K562 (cell line): Measurements from ENCODE around the gene SESN2. TPM values are rescaled to one million over a fixed set of nuclear protein-coding genes. Genes with fewer than 3 reads are reported as not detected.

Source experiments
- DNMT1 ChIP-seq: fragments of 450-650 bp; IDR thresholded peaks from 2 replicates; pipeline ENCODE4 v1.6.1; 2016; ENCODE audit warnings: antibody characterized with exemption, mild to moderate bottlenecking
- KDM5B ChIP-seq: fragments of 200-600 bp; sonication (generic); IDR thresholded peaks from 2 replicates; pipeline ENCODE4 v1.6.1; 2012; ENCODE audit warnings: low read depth, mild to moderate bottlenecking, moderate library complexity, low read length, control low read depth, inconsistent platforms; ENCODE audit not compliant: insufficient replicate concordance
- NBN ChIP-seq: fragments of 450-650 bp; IDR thresholded peaks from 2 replicates; pipeline ENCODE4 v1.6.1; 2016; ENCODE audit warnings: low read depth, mild to moderate bottlenecking
- NCOA2 ChIP-seq, 2 experiments: fragments of 450-650 bp; IDR thresholded peaks; 2 replicates each; pipeline ENCODE4 v1.6.1; 2018; ENCODE audit warnings: mild to moderate bottlenecking in 2 of 2, moderate library complexity in 1 of 2; ENCODE audit not compliant: partially characterized antibody in 2 of 2
- NONO ChIP-seq, 2 experiments: fragments of 200-400 bp in 1 of 2; fragments of 450-650 bp in 1 of 2; formaldehyde crosslinking in 1 of 2; IDR thresholded peaks; 2 replicates each; pipeline ENCODE4 v1.6.1; 2017; ENCODE audit warnings: low read depth in 2 of 2, mild to moderate bottlenecking in 2 of 2, moderate library complexity in 2 of 2, low read length in 1 of 2
- RBBP5 ChIP-seq: fragments of 200-600 bp; sonication (generic); IDR thresholded peaks from 2 replicates; pipeline ENCODE4 v1.6.1; 2012; ENCODE audit warnings: borderline replicate concordance, mild to moderate bottlenecking, low read length, control low read depth, inconsistent platforms; ENCODE audit not compliant: insufficient read depth, poor library complexity, severe bottlenecking
- SRSF7 ChIP-seq: fragments of 200-400 bp; formaldehyde crosslinking; optimal IDR thresholded peaks from 2 replicates; pipeline ENCODE3; 2017; ENCODE audit warnings: mild to moderate bottlenecking, low read depth, low read length
- ZNF644 ChIP-seq: fragments of 200-800 bp; sonication (Bioruptor generic); IDR thresholded peaks from 2 replicates; pipeline ENCODE4 v1.6.1; 2016; ENCODE audit warnings: low read depth, missing genetic modification characterization, missing compliant biosample characterization
- polyA plus RNA-seq, 8 experiments: library from polyadenylated mRNA; depleted of rRNA in 4 of 8; stranded (reverse) in 5 of 8; unstranded in 3 of 8; fragments of >200 nt; fragmentation: Nextera tagmentation in 2 of 8; fragmentation: Illumina TruSeq in 1 of 8; extraction: Ambion mirVana in 2 of 8; extraction: Trizol in 1 of 8; gene quantifications; 2 replicates each; pipeline versions ENCODE4 v1.2.1 to v1.2.3, GENCODE V29; 2011 to 2014; ENCODE audit warnings: inconsistent platforms in 1 of 8, missing spikeins in 1 of 8
- total RNA-seq, 7 experiments: library from RNA; depleted of rRNA in 6 of 7; stranded (reverse); fragments of >200 nt in 6 of 7; fragmentation: Illumina TruSeq in 2 of 7; extraction: Trizol in 2 of 7; gene quantifications; 2 replicates each; pipeline versions ENCODE4 v1.2.1 to v1.2.3, GENCODE V29; 2011 to 2021; ENCODE audit warnings: low replicate concordance in 1 of 7
- TF ChIP-seq, protein P1 (sequence below): sonication (generic); formaldehyde crosslinking; IDR thresholded peaks from 2 replicates; pipeline ENCODE4 v1.9.0; 2022; ENCODE audit warnings: mild to moderate bottlenecking, missing genetic modification reagents
- TF ChIP-seq, protein P2 (sequence below): sonication (generic); formaldehyde crosslinking; IDR thresholded peaks from 2 replicates; pipeline ENCODE4 v1.8.1; 2023; ENCODE audit warnings: mild to moderate bottlenecking, missing genetic modification reagents
- TF ChIP-seq, protein P3 (sequence below), 2 experiments: fragments of 450-650 bp in 1 of 2; IDR thresholded peaks; 2 replicates each; pipeline ENCODE4 v1.6.1; 2011 to 2017; ENCODE audit warnings: low read depth in 2 of 2, antibody characterized with exemption in 1 of 2, borderline replicate concordance in 1 of 2, low read length in 1 of 2, mild to moderate bottlenecking in 1 of 2, mixed read lengths in 1 of 2; ENCODE audit not compliant: control insufficient read depth in 1 of 2
- TF ChIP-seq, protein P4 (sequence below): sonication (generic); formaldehyde crosslinking; IDR thresholded peaks from 2 replicates; pipeline ENCODE4 v1.8.0; 2022; ENCODE audit warnings: missing genetic modification reagents, mild to moderate bottlenecking, moderate library complexity, borderline replicate concordance
- TF ChIP-seq, protein P5 (sequence below), 2 experiments: fragments of 450-650 bp in 1 of 2; sonication (generic) in 1 of 2; formaldehyde crosslinking; conservative IDR thresholded peaks; 2 replicates each; pipeline versions ENCODE4 v1.4.0 to v1.8.1; 2020 to 2022; ENCODE audit warnings: mild to moderate bottlenecking in 1 of 2, missing genetic modification reagents in 1 of 2
- TF ChIP-seq, protein P6 (sequence below): sonication (generic); formaldehyde crosslinking; IDR thresholded peaks from 2 replicates; pipeline ENCODE4 v1.8.0; 2023; ENCODE audit warnings: mild to moderate bottlenecking, missing genetic modification reagents

The SESN2 gene
- total and polyA plus RNA-seq, 9 of the 15 experiments (the other 6 are each of a cell fraction or from before 2014, with no cell fraction given): 3.7 to 71.3 (median 16.8) TPM

DNA sequence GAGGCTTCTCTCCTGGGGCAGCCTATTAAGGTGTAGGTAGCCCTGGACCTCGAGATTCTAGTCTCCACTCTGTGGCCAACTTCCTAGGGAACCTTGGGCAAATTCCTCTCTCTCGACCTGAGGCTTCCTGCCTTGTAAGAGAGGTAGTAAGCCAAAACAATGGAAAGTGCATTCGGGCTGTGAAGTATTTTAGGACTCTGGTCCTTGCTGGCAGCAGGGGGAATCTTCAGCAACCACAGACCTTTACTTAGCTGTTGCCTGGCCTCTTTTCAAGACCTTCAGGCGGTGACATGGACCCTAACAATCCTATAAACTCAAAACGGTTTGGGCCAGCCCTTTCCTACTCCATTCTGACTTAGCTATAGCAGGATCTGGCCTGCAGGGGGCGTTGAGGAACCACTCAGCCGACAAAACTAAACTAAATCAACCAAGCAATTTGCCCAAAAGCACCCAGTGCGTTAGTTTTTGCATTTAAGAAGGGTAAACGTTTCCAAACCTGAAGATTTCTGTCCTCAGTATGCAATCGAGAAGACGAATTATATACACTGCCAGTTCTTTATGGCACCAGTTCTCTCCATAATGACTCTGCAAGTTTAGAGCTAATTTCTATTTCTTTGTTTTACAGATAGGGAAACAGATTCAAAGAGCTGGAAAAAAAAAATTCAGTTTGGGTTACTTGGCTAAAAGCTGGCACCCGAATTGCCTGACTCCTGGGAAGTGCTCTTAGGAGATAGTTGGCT is 10.9 kb upstream of the SESN2 start (continued):
- no peak for TF ChIP-seq NCOA2 (IDR thresholded peaks at IDR 0.05; ENCODE audit: partially characterized antibody in 2 of 2)
- TF ChIP-seq, protein P1, sequence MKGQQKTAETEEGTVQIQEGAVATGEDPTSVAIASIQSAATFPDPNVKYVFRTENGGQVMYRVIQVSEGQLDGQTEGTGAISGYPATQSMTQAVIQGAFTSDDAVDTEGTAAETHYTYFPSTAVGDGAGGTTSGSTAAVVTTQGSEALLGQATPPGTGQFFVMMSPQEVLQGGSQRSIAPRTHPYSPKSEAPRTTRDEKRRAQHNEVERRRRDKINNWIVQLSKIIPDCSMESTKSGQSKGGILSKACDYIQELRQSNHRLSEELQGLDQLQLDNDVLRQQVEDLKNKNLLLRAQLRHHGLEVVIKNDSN: no peak
- TF ChIP-seq, protein P2, sequence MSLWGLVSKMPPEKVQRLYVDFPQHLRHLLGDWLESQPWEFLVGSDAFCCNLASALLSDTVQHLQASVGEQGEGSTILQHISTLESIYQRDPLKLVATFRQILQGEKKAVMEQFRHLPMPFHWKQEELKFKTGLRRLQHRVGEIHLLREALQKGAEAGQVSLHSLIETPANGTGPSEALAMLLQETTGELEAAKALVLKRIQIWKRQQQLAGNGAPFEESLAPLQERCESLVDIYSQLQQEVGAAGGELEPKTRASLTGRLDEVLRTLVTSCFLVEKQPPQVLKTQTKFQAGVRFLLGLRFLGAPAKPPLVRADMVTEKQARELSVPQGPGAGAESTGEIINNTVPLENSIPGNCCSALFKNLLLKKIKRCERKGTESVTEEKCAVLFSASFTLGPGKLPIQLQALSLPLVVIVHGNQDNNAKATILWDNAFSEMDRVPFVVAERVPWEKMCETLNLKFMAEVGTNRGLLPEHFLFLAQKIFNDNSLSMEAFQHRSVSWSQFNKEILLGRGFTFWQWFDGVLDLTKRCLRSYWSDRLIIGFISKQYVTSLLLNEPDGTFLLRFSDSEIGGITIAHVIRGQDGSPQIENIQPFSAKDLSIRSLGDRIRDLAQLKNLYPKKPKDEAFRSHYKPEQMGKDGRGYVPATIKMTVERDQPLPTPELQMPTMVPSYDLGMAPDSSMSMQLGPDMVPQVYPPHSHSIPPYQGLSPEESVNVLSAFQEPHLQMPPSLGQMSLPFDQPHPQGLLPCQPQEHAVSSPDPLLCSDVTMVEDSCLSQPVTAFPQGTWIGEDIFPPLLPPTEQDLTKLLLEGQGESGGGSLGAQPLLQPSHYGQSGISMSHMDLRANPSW (CRISPR knock-in tag): no peak
- TF ChIP-seq, protein P3, sequence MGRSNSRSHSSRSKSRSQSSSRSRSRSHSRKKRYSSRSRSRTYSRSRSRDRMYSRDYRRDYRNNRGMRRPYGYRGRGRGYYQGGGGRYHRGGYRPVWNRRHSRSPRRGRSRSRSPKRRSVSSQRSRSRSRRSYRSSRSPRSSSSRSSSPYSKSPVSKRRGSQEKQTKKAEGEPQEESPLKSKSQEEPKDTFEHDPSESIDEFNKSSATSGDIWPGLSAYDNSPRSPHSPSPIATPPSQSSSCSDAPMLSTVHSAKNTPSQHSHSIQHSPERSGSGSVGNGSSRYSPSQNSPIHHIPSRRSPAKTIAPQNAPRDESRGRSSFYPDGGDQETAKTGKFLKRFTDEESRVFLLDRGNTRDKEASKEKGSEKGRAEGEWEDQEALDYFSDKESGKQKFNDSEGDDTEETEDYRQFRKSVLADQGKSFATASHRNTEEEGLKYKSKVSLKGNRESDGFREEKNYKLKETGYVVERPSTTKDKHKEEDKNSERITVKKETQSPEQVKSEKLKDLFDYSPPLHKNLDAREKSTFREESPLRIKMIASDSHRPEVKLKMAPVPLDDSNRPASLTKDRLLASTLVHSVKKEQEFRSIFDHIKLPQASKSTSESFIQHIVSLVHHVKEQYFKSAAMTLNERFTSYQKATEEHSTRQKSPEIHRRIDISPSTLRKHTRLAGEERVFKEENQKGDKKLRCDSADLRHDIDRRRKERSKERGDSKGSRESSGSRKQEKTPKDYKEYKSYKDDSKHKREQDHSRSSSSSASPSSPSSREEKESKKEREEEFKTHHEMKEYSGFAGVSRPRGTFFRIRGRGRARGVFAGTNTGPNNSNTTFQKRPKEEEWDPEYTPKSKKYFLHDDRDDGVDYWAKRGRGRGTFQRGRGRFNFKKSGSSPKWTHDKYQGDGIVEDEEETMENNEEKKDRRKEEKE (IDR thresholded peaks at IDR 0.05; ENCODE audit: borderline replicate concordance in 1 of 2, control insufficient read depth in 1 of 2, low read depth in 2 of 2, low read length in 1 of 2): no peak
- TF ChIP-seq SRSF7: no peak
- TF ChIP-seq NONO (IDR thresholded peaks at IDR 0.05; ENCODE audit: low read depth in 2 of 2, low read length in 1 of 2): no peak
- TF ChIP-seq, protein P4, sequence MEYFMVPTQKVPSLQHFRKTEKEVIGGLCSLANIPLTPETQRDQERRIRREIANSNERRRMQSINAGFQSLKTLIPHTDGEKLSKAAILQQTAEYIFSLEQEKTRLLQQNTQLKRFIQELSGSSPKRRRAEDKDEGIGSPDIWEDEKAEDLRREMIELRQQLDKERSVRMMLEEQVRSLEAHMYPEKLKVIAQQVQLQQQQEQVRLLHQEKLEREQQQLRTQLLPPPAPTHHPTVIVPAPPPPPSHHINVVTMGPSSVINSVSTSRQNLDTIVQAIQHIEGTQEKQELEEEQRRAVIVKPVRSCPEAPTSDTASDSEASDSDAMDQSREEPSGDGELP (CRISPR knock-in tag): no peak
- TF ChIP-seq, protein P5, sequence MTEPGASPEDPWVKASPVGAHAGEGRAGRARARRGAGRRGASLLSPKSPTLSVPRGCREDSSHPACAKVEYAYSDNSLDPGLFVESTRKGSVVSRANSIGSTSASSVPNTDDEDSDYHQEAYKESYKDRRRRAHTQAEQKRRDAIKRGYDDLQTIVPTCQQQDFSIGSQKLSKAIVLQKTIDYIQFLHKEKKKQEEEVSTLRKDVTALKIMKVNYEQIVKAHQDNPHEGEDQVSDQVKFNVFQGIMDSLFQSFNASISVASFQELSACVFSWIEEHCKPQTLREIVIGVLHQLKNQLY (CRISPR knock-in tag; conservative IDR thresholded peaks at IDR 0.05): no peak
- TF ChIP-seq ZNF644 (tag): no peak
- TF ChIP-seq KDM5B: no peak
- no peak for TF ChIP-seq RBBP5
- TF ChIP-seq, protein P6, sequence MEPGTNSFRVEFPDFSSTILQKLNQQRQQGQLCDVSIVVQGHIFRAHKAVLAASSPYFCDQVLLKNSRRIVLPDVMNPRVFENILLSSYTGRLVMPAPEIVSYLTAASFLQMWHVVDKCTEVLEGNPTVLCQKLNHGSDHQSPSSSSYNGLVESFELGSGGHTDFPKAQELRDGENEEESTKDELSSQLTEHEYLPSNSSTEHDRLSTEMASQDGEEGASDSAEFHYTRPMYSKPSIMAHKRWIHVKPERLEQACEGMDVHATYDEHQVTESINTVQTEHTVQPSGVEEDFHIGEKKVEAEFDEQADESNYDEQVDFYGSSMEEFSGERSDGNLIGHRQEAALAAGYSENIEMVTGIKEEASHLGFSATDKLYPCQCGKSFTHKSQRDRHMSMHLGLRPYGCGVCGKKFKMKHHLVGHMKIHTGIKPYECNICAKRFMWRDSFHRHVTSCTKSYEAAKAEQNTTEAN (CRISPR knock-in tag): no peak
- peak; percentile 58; the same call in 1 of the 2 replicates for TF ChIP-seq NBN
- TF ChIP-seq DNMT1: no peak
